Measurements from ENCODE around the gene GSTCD. TPM values are rescaled to one million over a fixed set of nuclear protein-coding genes. Genes with fewer than 3 reads are reported as not detected.
"Not testable (repeated sequence)": the region's sequence is repeated elsewhere in the genome, so short reads cannot be mapped to it uniquely, and the experiment has no call there.

GSTCD gene
- total RNA-seq, 1 experiment from 2014 or later: 25.1 TPM

- Histone ChIP-seq H3K36me3 (replicated peaks; ENCODE audit: control insufficient read depth, insufficient read depth, low read length) (no peaks in the 10 kb centered on the region), H3K4me3 (ENCODE audit: insufficient read depth, low read depth, low read length) (no peak overlapping the region), H3K27me3 (ENCODE audit: control insufficient read depth, insufficient read depth, low read length) (no peaks in the 10 kb centered on the region)
- DNase-seq: no peak
Observed at GRCh38 chr4:105751718-105752299, 43.2 kb downstream of the GSTCD start.

- Histone ChIP-seq H3K4me3 (ENCODE audit: insufficient read depth, low read depth, low read length) (no peak overlapping the region), H3K36me3 (replicated peaks; ENCODE audit: control insufficient read depth, insufficient read depth, low read length) (no peaks in the 10 kb centered on the region), H3K27me3 (ENCODE audit: control insufficient read depth, insufficient read depth, low read length) (no peaks in the 10 kb centered on the region)
- DNase-seq: no peak
Observed at GRCh38 chr4:105753361-105753760, 44.8 kb downstream of the GSTCD start.

GRCh38 chr4:105755375-105755774 is 46.8 kb downstream of the GSTCD start:
- no peaks in the 10 kb centered on the region for H3K27me3 ChIP-seq (ENCODE audit: control insufficient read depth, insufficient read depth, low read length)
- H3K4me3 ChIP-seq (ENCODE audit: insufficient read depth, low read depth, low read length): no peak overlapping the region
- DNase-seq: no peak
- no peaks in the 10 kb centered on the region for H3K36me3 ChIP-seq (replicated peaks; ENCODE audit: control insufficient read depth, insufficient read depth, low read length)

- Histone ChIP-seq H3K27me3 (ENCODE audit: control insufficient read depth, insufficient read depth, low read length) (no peaks in the 10 kb centered on the region), H3K36me3 (replicated peaks; ENCODE audit: control insufficient read depth, insufficient read depth, low read length) (no peaks in the 10 kb centered on the region), H3K4me3 (ENCODE audit: insufficient read depth, low read depth, low read length) (no peak overlapping the region)
- no peak for DNase-seq
Observed at GRCh38 chr4:105758958-105759357, 50.4 kb downstream of the GSTCD start.

- no peaks in the 10 kb centered on the region for H3K36me3 ChIP-seq (replicated peaks; ENCODE audit: control insufficient read depth, insufficient read depth, low read length)
- DNase-seq: peak; percentile 7
Observed at GRCh38 chr4:105765690-105766407, 57.3 kb downstream of the GSTCD start.

GRCh38 chr4:105767579-105767978 is 59.0 kb downstream of the GSTCD start:
- no peak overlapping the region for H3K4me3 ChIP-seq (ENCODE audit: insufficient read depth, low read depth, low read length)
- DNase-seq: no peak
- no peaks in the 10 kb centered on the region for H3K36me3 ChIP-seq (replicated peaks; ENCODE audit: control insufficient read depth, insufficient read depth, low read length)
- no peaks in the 10 kb centered on the region for H3K27me3 ChIP-seq (ENCODE audit: control insufficient read depth, insufficient read depth, low read length)

More at GRCh38 chr4:105765690-105766407, 57.3 kb downstream of the GSTCD start:
- Histone ChIP-seq H3K4me3 (ENCODE audit: insufficient read depth, low read depth, low read length) (no peak overlapping the region), H3K27me3 (ENCODE audit: control insufficient read depth, insufficient read depth, low read length) (no peaks in the 10 kb centered on the region)

GRCh38 chr4:105770524-105770923 is 61.9 kb downstream of the GSTCD start:
- not testable (repeated sequence) for H3K36me3 ChIP-seq (replicated peaks; ENCODE audit: control insufficient read depth, insufficient read depth, low read length); H3K27me3 ChIP-seq (ENCODE audit: control insufficient read depth, insufficient read depth, low read length); H3K4me3 ChIP-seq (ENCODE audit: insufficient read depth, low read depth, low read length); DNase-seq

- not testable (repeated sequence) for H3K4me3 ChIP-seq (ENCODE audit: insufficient read depth, low read depth, low read length); H3K27me3 ChIP-seq (ENCODE audit: control insufficient read depth, insufficient read depth, low read length); DNase-seq; H3K36me3 ChIP-seq (replicated peaks; ENCODE audit: control insufficient read depth, insufficient read depth, low read length)
Observed at GRCh38 chr4:105772065-105772464, 63.5 kb downstream of the GSTCD start.

- H3K36me3 ChIP-seq (replicated peaks; ENCODE audit: control insufficient read depth, insufficient read depth, low read length); H3K27me3 ChIP-seq (ENCODE audit: control insufficient read depth, insufficient read depth, low read length); DNase-seq; H3K4me3 ChIP-seq (ENCODE audit: insufficient read depth, low read depth, low read length): not testable (repeated sequence)
Observed at GRCh38 chr4:105775760-105776415, 67.3 kb downstream of the GSTCD start.

- Histone ChIP-seq H3K27me3 (ENCODE audit: control insufficient read depth, insufficient read depth, low read length) (no peaks in the 10 kb centered on the region), H3K4me3 (ENCODE audit: insufficient read depth, low read depth, low read length) (no peak overlapping the region), H3K36me3 (replicated peaks; ENCODE audit: control insufficient read depth, insufficient read depth, low read length) (no peaks in the 10 kb centered on the region)
- no peak for DNase-seq
Observed at GRCh38 chr4:105780176-105780575, 71.6 kb downstream of the GSTCD start.

- Histone ChIP-seq H3K4me3 (ENCODE audit: insufficient read depth, low read depth, low read length) (no peak overlapping the region), H3K27me3 (ENCODE audit: control insufficient read depth, insufficient read depth, low read length) (no peaks in the 10 kb centered on the region), H3K36me3 (replicated peaks; ENCODE audit: control insufficient read depth, insufficient read depth, low read length) (no peaks in the 10 kb centered on the region)
- DNase-seq: no peak
Observed at GRCh38 chr4:105784761-105785160, 76.2 kb downstream of the GSTCD start.

- Histone ChIP-seq H3K27me3 (ENCODE audit: control insufficient read depth, insufficient read depth, low read length) (no peaks in the 10 kb centered on the region), H3K4me3 (ENCODE audit: insufficient read depth, low read depth, low read length) (no peak overlapping the region), H3K36me3 (replicated peaks; ENCODE audit: control insufficient read depth, insufficient read depth, low read length) (no peaks in the 10 kb centered on the region)
- DNase-seq: no peak
Observed at GRCh38 chr4:105785792-105786191, 77.2 kb downstream of the GSTCD start.

GRCh38 chr4:105786748-105787147 is 78.2 kb downstream of the GSTCD start:
- Histone ChIP-seq H3K27me3 (ENCODE audit: control insufficient read depth, insufficient read depth, low read length) (no peaks in the 10 kb centered on the region), H3K36me3 (replicated peaks; ENCODE audit: control insufficient read depth, insufficient read depth, low read length) (no peaks in the 10 kb centered on the region), H3K4me3 (ENCODE audit: insufficient read depth, low read depth, low read length) (no peak overlapping the region)
- no peak for DNase-seq

- Histone ChIP-seq H3K36me3 (replicated peaks; ENCODE audit: control insufficient read depth, insufficient read depth, low read length) (no peaks in the 10 kb centered on the region), H3K4me3 (ENCODE audit: insufficient read depth, low read depth, low read length) (no peak overlapping the region), H3K27me3 (ENCODE audit: control insufficient read depth, insufficient read depth, low read length) (no peaks in the 10 kb centered on the region)
- no peak for DNase-seq
Observed at GRCh38 chr4:105797225-105797624, 88.6 kb downstream of the GSTCD start.

GRCh38 chr4:105805501-105806120 is 97.0 kb downstream of the GSTCD start:
- DNase-seq: no peak
- H3K4me3 ChIP-seq (ENCODE audit: insufficient read depth, low read depth, low read length): no peak overlapping the region
- H3K27me3 ChIP-seq (ENCODE audit: control insufficient read depth, insufficient read depth, low read length): no peaks in the 10 kb centered on the region
- H3K36me3 ChIP-seq (replicated peaks; ENCODE audit: control insufficient read depth, insufficient read depth, low read length): no peaks in the 10 kb centered on the region
